ENCODE measurements around the gene ZNF462.

- TF ChIP-seq CTCF (conservative IDR thresholded peaks at IDR 0.05; ENCODE audit: low read depth in 2 of 2), result no peak
- no peak for TF ChIP-seq EZH2phosphoT487 (IDR thresholded peaks at IDR 0.05; ENCODE audit: unreplicated experiment)
- TF ChIP-seq ETS1 (IDR thresholded peaks at IDR 0.05), result no peak
- no peak for TF ChIP-seq REST (IDR thresholded peaks at IDR 0.05; ENCODE audit: unreplicated experiment)
- TF ChIP-seq POLR2AphosphoS5 (IDR thresholded peaks at IDR 0.05; ENCODE audit: low read depth), result no peak
- TF ChIP-seq EZH2 (IDR thresholded peaks at IDR 0.05; ENCODE audit: low read depth, unreplicated experiment), result no peak
- TF ChIP-seq CREB1 (CRISPR knock-in tag; IDR thresholded peaks at IDR 0.05; ENCODE audit: low read depth), result no peak
- no peak for TF ChIP-seq JUNB (IDR thresholded peaks at IDR 0.05; ENCODE audit: unreplicated experiment)
- TF ChIP-seq ZNF462 (CRISPR knock-in tag; IDR thresholded peaks at IDR 0.05), result peak; percentile 82
- TF ChIP-seq ZNF114 (CRISPR knock-in tag; IDR thresholded peaks at IDR 0.05), result 0 out of 2 replicates have a peak, but pooled peaks have one; percentile 16
These were observed 186.8 kb downstream of the ZNF462 start for GRCh38 chr9:107049803-107050184.
